GM12878 (cell line): ENCODE results near the gene STX12.

Experiments used
- CREB1 ChIP-seq: IDR thresholded peaks from 2 replicates; pipeline ENCODE4 v1.6.1; 2012; ENCODE audit warnings: low read depth, mild to moderate bottlenecking, inconsistent platforms
- ETV6 ChIP-seq, 2 experiments: fragments of 450-650 bp in 1 of 2; IDR thresholded peaks in 1 of 2; conservative IDR thresholded peaks in 1 of 2; 2 replicates each; pipeline ENCODE4 v1.6.1; 2014; ENCODE audit warnings: antibody characterized with exemption in 1 of 2, borderline replicate concordance in 1 of 2, low read depth in 1 of 2, mild to moderate bottlenecking in 1 of 2, moderate library complexity in 1 of 2
- EZH2 ChIP-seq: IDR thresholded peaks from 2 replicates; pipeline ENCODE4 v1.6.1; 2012; ENCODE audit warnings: low read depth, mild to moderate bottlenecking, control low read depth, inconsistent platforms, low read length, borderline replicate concordance; ENCODE audit not compliant: control insufficient read depth
- HDAC2 ChIP-seq: fragments of 200-600 bp; sonication (generic); IDR thresholded peaks from 2 replicates; pipeline ENCODE4 v1.6.1; 2017
- HDAC6 ChIP-seq: fragments of 200-600 bp; sonication (generic); IDR thresholded peaks from one replicate; pipeline ENCODE4 v1.8.0; 2017; ENCODE audit warnings: antibody characterized with exemption; ENCODE audit not compliant: unreplicated experiment
- JUND ChIP-seq: IDR thresholded peaks from 2 replicates; pipeline ENCODE4 v1.6.1; 2012; ENCODE audit warnings: low read depth, mild to moderate bottlenecking, low read length, improper control_type of control experiment, moderate library complexity
- NFYA ChIP-seq: IDR thresholded peaks from 2 replicates; pipeline ENCODE4 v1.6.1; 2011; ENCODE audit warnings: low read depth, mild to moderate bottlenecking, low read length, improper control_type of control experiment, borderline replicate concordance
- PML ChIP-seq: IDR thresholded peaks from 2 replicates; pipeline ENCODE4 v1.6.1; 2012; ENCODE audit warnings: low read length, inconsistent platforms
- POLR2A ChIP-seq: IDR thresholded peaks from 2 replicates; pipeline ENCODE4 v1.6.1; 2011; ENCODE audit warnings: low read depth, mild to moderate bottlenecking, low read length
- POLR2AphosphoS5 ChIP-seq: IDR thresholded peaks from 2 replicates; pipeline ENCODE4 v1.6.1; 2011; ENCODE audit warnings: mild to moderate bottlenecking, low read length, inconsistent platforms
- RAD21 ChIP-seq: IDR thresholded peaks from 2 replicates; pipeline ENCODE4 v1.6.1; 2011; ENCODE audit warnings: mild to moderate bottlenecking, low read depth, low read length, moderate library complexity; ENCODE audit not compliant: insufficient read depth
- SIN3A ChIP-seq: IDR thresholded peaks from 2 replicates; pipeline ENCODE4 v1.6.1; 2012; ENCODE audit warnings: low read depth, low read length, improper control_type of control experiment
- ZNF622 ChIP-seq: fragments of 450-650 bp; IDR thresholded peaks from 2 replicates; pipeline ENCODE4 v1.6.1; 2017; ENCODE audit warnings: mild to moderate bottlenecking, inconsistent platforms
- TF ChIP-seq, protein P1 (sequence below), 3 experiments: IDR thresholded peaks in 2 of 3; conservative IDR thresholded peaks in 1 of 3; 2 replicates each; pipeline ENCODE4 v1.5.1; 2011; ENCODE audit warnings: low read depth in 3 of 3, low read length in 3 of 3, mild to moderate bottlenecking in 3 of 3, control low read depth in 2 of 3, moderate library complexity in 2 of 3, inconsistent platforms in 1 of 3, mixed read lengths in 1 of 3; ENCODE audit not compliant: control insufficient read depth in 2 of 3, insufficient read depth in 1 of 3; ENCODE audit errors: extremely low read depth in 1 of 3

DNA sequence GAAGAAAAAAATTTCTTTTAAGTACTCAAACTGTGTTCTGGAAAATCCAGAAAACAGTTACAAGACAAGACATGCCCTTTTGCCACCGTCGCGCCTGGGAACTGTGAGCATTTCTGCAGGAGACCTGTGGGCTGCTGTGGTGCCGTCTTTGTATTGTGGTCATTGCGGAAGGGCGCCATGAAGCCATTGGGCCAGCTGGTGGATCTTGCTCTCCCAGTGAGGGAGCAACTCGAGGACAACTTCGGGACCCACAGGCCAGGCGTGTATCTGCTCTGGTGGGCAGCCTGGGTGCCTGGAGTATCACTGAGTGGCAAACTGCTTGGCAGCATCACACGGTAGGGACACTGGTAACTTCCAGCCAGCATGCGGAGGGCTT lies 95.5 kb downstream of the STX12 start:
- TF ChIP-seq, protein P1, sequence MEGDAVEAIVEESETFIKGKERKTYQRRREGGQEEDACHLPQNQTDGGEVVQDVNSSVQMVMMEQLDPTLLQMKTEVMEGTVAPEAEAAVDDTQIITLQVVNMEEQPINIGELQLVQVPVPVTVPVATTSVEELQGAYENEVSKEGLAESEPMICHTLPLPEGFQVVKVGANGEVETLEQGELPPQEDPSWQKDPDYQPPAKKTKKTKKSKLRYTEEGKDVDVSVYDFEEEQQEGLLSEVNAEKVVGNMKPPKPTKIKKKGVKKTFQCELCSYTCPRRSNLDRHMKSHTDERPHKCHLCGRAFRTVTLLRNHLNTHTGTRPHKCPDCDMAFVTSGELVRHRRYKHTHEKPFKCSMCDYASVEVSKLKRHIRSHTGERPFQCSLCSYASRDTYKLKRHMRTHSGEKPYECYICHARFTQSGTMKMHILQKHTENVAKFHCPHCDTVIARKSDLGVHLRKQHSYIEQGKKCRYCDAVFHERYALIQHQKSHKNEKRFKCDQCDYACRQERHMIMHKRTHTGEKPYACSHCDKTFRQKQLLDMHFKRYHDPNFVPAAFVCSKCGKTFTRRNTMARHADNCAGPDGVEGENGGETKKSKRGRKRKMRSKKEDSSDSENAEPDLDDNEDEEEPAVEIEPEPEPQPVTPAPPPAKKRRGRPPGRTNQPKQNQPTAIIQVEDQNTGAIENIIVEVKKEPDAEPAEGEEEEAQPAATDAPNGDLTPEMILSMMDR (IDR thresholded peaks at IDR 0.05 in 2 of 3, conservative IDR thresholded peaks at IDR 0.05 in 1 of 3; ENCODE audit: control insufficient read depth in 2 of 3, extremely low read depth in 1 of 3, insufficient read depth in 1 of 3, low read depth in 3 of 3, low read length in 3 of 3): no peak
- TF ChIP-seq CREB1: no peak
- no peak for TF ChIP-seq ZNF622
- TF ChIP-seq NFYA: no peak
- TF ChIP-seq POLR2AphosphoS5: no peak
- TF ChIP-seq RAD21: no peak
- no peak for TF ChIP-seq SIN3A
- no peak for TF ChIP-seq ETV6 (conservative IDR thresholded peaks at IDR 0.05 in 1 of 2, IDR thresholded peaks at IDR 0.05 in 1 of 2; ENCODE audit: borderline replicate concordance in 1 of 2, low read depth in 1 of 2)
- no peak for TF ChIP-seq JUND
- no peak for TF ChIP-seq HDAC2
- TF ChIP-seq EZH2: no peak
- no peak for TF ChIP-seq POLR2A
- TF ChIP-seq PML: no peak
- no peak for TF ChIP-seq HDAC6
